Adrenal gland (tissue), 5 donors: Measurements from ENCODE around the gene PMEPA1.

Experiments
- POLR2A ChIP-seq, 2 donors: fragments of 450-650 bp; IDR thresholded peaks; one replicate each; pipeline ENCODE4 v1.6.1; 2017; ENCODE audit warnings: antibody characterized with exemption in 2 of 2, mild to moderate bottlenecking in 2 of 2, moderate library complexity in 1 of 2
- TF ChIP-seq, protein P1 (sequence below), 6 experiments: fragments of 450-650 bp in 4 of 6; fragments of 200-600 bp in 2 of 6; sonication (generic) in 1 of 6; IDR thresholded peaks; 1 replicate in 5 of 6; 2 replicates in 1 of 6; pipeline versions ENCODE4 v1.5.1 to v1.8.0; 2016 to 2021; ENCODE audit warnings: antibody characterized with exemption in 6 of 6, mild to moderate bottlenecking in 2 of 6, moderate library complexity in 1 of 6
- donor health status: DM: no; HTN: no; CAD: no.

DNA sequence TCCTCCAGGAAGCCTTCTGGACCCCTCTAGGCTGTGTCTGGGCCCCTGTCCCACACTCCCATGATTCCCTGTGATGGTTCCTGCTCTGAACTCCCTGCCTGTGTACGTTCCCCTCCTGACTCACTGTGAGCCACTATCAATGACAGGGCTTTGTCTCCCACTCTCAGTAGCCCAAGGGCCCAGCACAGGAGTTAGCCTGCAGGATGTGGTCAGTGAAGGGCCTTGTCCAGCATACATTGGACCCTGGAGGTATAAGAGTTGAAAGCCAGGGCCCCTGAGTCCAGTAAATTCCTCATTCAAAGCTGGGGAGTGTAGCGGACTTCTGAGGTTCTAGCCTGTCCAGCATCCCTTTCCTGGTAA lies 108.6 kb downstream of the PMEPA1 start:
- TF ChIP-seq, protein P1, sequence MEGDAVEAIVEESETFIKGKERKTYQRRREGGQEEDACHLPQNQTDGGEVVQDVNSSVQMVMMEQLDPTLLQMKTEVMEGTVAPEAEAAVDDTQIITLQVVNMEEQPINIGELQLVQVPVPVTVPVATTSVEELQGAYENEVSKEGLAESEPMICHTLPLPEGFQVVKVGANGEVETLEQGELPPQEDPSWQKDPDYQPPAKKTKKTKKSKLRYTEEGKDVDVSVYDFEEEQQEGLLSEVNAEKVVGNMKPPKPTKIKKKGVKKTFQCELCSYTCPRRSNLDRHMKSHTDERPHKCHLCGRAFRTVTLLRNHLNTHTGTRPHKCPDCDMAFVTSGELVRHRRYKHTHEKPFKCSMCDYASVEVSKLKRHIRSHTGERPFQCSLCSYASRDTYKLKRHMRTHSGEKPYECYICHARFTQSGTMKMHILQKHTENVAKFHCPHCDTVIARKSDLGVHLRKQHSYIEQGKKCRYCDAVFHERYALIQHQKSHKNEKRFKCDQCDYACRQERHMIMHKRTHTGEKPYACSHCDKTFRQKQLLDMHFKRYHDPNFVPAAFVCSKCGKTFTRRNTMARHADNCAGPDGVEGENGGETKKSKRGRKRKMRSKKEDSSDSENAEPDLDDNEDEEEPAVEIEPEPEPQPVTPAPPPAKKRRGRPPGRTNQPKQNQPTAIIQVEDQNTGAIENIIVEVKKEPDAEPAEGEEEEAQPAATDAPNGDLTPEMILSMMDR (IDR thresholded peaks at IDR 0.05): no peak
- TF ChIP-seq POLR2A (IDR thresholded peaks at IDR 0.05): no peak
